Peyer's patch (tissue), 4 donors: Measurements from ENCODE around the gene BTG1. TPM values are rescaled to one million over a fixed set of nuclear protein-coding genes. Genes with fewer than 3 reads are reported as not detected.

ENCODE experiments used
- DNase-seq, 3 donors: peaks; one replicate each; pipeline ENCODE4 v3.0.0-alpha.2; 2017 to 2019
- H3K27ac ChIP-seq, 4 donors: fragments of 200-600 bp; sonication (generic); one replicate each; pipeline ENCODE4 v1.5.1; 2016 to 2019
- H3K27me3 ChIP-seq, 2 donors: fragments of 200-600 bp; sonication (generic); one replicate each; pipeline ENCODE4 v1.5.1; 2019
- H3K36me3 ChIP-seq, 3 donors: fragments of 200-600 bp; sonication (generic); one replicate each; pipeline ENCODE4 v1.5.1; 2016 to 2019
- H3K4me1 ChIP-seq, 4 donors: fragments of 200-600 bp; sonication (generic); one replicate each; pipeline ENCODE4 v1.5.1; 2016 to 2019
- H3K4me3 ChIP-seq, 4 donors: fragments of 200-600 bp; sonication (generic); 1 replicate in 3 of 4; 2 replicates in 1 of 4; pipeline ENCODE4 v1.5.1; 2016 to 2019; ENCODE audit warnings: mild to moderate bottlenecking in 1 of 4
- H3K9me3 ChIP-seq, 4 donors: fragments of 200-600 bp; sonication (generic); one replicate each; pipeline ENCODE4 v1.5.1; 2016 to 2019; ENCODE audit warnings: mild to moderate bottlenecking in 1 of 4
- POLR2A ChIP-seq, 2 donors: fragments of 450-650 bp; IDR thresholded peaks; one replicate each; pipeline ENCODE4 v1.5.1; 2017; ENCODE audit warnings: antibody characterized with exemption in 2 of 2, mild to moderate bottlenecking in 2 of 2, moderate library complexity in 2 of 2
- total RNA-seq, 4 donors: library from RNA; depleted of rRNA; stranded (reverse); fragments of >200 nt; gene quantifications; one replicate each; pipeline ENCODE4 v1.1.0, GENCODE V29; 2016
- TF ChIP-seq, protein P1 (sequence below), 6 experiments: fragments of 450-650 bp in 4 of 6; fragments of 200-600 bp in 2 of 6; sonication (generic) in 1 of 6; IDR thresholded peaks; one replicate each; pipeline ENCODE4 v1.5.1; 2017 to 2019; ENCODE audit warnings: antibody characterized with exemption in 6 of 6, mild to moderate bottlenecking in 3 of 6, moderate library complexity in 1 of 6

The BTG1 gene
- total RNA-seq, 4 donors from 2014 or later, result 49.2 to 111 (median 69.2) TPM

DNA sequence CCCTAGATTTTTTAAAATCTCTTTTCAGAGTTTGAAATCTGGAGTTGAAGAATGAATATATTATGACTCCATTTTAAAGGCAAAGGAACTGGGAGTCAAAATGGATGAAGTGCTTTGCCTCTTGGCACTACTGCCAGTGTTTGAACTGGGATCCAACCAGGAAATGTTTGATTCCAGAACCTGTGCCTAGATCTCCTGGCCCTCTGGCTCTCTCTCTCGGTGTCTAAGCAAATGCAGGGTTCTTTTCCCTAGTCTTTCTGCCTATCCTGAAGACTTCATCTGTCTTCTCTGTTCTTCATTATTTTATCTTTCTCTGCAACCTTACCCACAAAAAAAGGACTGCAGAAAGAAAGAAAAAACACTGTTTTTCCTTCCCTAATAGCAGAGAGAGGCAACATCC is 17.0 kb downstream of the BTG1 start:
- TF ChIP-seq, protein P1, sequence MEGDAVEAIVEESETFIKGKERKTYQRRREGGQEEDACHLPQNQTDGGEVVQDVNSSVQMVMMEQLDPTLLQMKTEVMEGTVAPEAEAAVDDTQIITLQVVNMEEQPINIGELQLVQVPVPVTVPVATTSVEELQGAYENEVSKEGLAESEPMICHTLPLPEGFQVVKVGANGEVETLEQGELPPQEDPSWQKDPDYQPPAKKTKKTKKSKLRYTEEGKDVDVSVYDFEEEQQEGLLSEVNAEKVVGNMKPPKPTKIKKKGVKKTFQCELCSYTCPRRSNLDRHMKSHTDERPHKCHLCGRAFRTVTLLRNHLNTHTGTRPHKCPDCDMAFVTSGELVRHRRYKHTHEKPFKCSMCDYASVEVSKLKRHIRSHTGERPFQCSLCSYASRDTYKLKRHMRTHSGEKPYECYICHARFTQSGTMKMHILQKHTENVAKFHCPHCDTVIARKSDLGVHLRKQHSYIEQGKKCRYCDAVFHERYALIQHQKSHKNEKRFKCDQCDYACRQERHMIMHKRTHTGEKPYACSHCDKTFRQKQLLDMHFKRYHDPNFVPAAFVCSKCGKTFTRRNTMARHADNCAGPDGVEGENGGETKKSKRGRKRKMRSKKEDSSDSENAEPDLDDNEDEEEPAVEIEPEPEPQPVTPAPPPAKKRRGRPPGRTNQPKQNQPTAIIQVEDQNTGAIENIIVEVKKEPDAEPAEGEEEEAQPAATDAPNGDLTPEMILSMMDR (IDR thresholded peaks at IDR 0.05), result no peak
- no peak for TF ChIP-seq POLR2A (IDR thresholded peaks at IDR 0.05)
- no peaks in the 10 kb centered on the region for H3K27me3 ChIP-seq
- H3K4me1 ChIP-seq, result peaks cover 0 to 8% (median 2%) of the 10 kb centered on the region in 4 donors
- no peaks in the 10 kb centered on the region for H3K36me3 ChIP-seq
- no peak for DNase-seq
- H3K27ac ChIP-seq, result no peak overlapping the region
- H3K9me3 ChIP-seq, result no peaks in the 10 kb centered on the region
- H3K4me3 ChIP-seq, result no peak overlapping the region

- H3K27ac ChIP-seq, result no peak overlapping the region
- H3K4me3 ChIP-seq, result no peak overlapping the region
- TF ChIP-seq, protein P1 (IDR thresholded peaks at IDR 0.05), result no peak
- TF ChIP-seq POLR2A (IDR thresholded peaks at IDR 0.05), result no peak
- peaks cover 0 to 8% (median 0%) of the 10 kb centered on the region in 4 donors for H3K9me3 ChIP-seq
- H3K36me3 ChIP-seq, result no peaks in the 10 kb centered on the region
- H3K4me1 ChIP-seq, result no peaks in the 10 kb centered on the region
- DNase-seq, result no peak
- no peaks in the 10 kb centered on the region for H3K27me3 ChIP-seq
These were observed 21.0 kb downstream of the BTG1 start for GRCh38 chr12:92124689-92125029.

DNA sequence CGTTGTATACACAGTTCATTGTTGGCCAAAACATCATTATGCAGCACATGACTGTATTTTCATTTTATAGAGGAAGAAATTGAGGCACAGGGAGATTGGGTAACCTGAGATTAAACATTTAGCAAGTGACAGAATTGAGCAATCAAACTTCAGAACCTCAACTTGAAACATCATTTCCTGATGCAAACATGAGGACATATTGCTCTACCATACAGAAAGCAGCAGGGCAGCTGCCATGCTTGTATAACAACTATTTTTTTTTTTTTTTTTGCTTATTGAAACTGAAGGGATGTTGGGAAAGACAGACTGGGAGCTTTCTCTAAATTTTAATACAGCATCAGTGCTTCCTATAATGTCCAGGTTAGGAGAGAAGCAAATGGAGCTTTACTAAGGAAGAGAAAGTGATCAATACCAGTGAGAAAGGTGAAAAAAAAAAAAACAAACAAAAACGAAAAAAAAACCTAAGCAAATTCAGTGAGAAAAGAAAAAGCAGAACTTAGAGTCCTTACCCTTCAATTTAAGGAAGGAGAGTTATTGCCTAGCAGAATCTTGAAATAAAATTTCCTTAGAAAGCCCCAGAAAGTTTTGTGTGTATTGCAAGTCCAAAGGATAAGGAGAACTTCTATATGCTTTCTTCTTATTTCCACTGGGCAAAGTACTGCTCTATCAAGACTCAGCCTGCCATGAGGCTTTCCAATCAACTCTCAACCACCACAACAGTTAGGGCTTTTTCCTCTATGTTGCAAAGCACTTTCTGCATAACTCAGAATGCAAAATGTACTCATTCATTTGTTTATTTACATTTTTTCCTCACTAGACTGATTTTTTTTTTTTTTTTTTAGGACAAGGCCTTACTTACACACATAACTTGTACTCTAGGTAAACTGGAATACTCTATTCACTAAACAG is 21.6 kb downstream of the BTG1 start:
- H3K36me3 ChIP-seq, result no peaks in the 10 kb centered on the region
- no peaks in the 10 kb centered on the region for H3K4me1 ChIP-seq
- peaks cover 0 to 8% (median 0%) of the 10 kb centered on the region in 4 donors for H3K9me3 ChIP-seq
- TF ChIP-seq, protein P1 (IDR thresholded peaks at IDR 0.05), result no peak
- TF ChIP-seq POLR2A (IDR thresholded peaks at IDR 0.05), result no peak
- no peak overlapping the region for H3K4me3 ChIP-seq
- no peaks in the 10 kb centered on the region for H3K27me3 ChIP-seq
- no peak overlapping the region for H3K27ac ChIP-seq
- DNase-seq, result no peak

GRCh38 chr12:92122941-92123779 is 22.5 kb downstream of the BTG1 start:
- Histone ChIP-seq H3K36me3 (no peaks in the 10 kb centered on the region), H3K27me3 (no peaks in the 10 kb centered on the region), H3K4me3 (no peak overlapping the region), H3K27ac (no peak overlapping the region), H3K4me1 (no peaks in the 10 kb centered on the region), H3K9me3 (peaks cover 0 to 8% (median 0%) of the 10 kb centered on the region in 4 donors)
- TF ChIP-seq, protein P1 (IDR thresholded peaks at IDR 0.05), result no peak
- TF ChIP-seq POLR2A (IDR thresholded peaks at IDR 0.05), result no peak
- DNase-seq, result no peak

DNA sequence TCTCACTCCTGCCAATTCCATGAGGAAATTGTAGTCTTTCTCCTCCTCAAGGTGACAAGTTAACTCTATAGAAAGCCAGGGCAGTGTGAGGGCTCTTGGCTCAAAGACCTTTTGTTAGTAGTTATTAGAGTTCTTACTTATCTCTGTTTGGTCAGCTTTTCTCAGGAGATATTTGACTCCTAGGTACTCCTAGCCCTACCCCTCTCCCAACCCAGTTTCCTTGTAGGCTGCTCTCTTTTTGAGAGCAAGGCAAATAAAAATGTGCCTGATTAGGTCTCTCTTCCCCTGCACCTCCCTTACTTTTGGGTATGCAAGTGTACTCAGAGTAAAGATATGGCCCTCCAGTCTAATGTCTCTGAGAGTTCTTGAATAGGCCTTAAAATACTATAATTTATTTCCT is 23.8 kb downstream of the BTG1 start:
- peaks cover 0 to 8% (median 0%) of the 10 kb centered on the region in 4 donors for H3K9me3 ChIP-seq
- TF ChIP-seq, protein P1 (IDR thresholded peaks at IDR 0.05), result no peak
- TF ChIP-seq POLR2A (IDR thresholded peaks at IDR 0.05), result no peak
- H3K27me3 ChIP-seq, result no peaks in the 10 kb centered on the region
- H3K4me1 ChIP-seq, result no peaks in the 10 kb centered on the region
- H3K4me3 ChIP-seq, result no peak overlapping the region
- DNase-seq, result no peak
- no peaks in the 10 kb centered on the region for H3K36me3 ChIP-seq
- H3K27ac ChIP-seq, result no peak overlapping the region
